ENCODE measurements around the gene LY6G5C. TPM values are rescaled to one million over a fixed set of nuclear protein-coding genes. Genes with fewer than 3 reads are reported as not detected.

LY6G5C gene
- total and polyA plus RNA-seq, 9 of the 15 experiments (the other 6 are each of a cell fraction or from before 2014, with no cell fraction given): 0.10 to 0.67 (median 0.46) TPM; not detected in 4

DNA sequence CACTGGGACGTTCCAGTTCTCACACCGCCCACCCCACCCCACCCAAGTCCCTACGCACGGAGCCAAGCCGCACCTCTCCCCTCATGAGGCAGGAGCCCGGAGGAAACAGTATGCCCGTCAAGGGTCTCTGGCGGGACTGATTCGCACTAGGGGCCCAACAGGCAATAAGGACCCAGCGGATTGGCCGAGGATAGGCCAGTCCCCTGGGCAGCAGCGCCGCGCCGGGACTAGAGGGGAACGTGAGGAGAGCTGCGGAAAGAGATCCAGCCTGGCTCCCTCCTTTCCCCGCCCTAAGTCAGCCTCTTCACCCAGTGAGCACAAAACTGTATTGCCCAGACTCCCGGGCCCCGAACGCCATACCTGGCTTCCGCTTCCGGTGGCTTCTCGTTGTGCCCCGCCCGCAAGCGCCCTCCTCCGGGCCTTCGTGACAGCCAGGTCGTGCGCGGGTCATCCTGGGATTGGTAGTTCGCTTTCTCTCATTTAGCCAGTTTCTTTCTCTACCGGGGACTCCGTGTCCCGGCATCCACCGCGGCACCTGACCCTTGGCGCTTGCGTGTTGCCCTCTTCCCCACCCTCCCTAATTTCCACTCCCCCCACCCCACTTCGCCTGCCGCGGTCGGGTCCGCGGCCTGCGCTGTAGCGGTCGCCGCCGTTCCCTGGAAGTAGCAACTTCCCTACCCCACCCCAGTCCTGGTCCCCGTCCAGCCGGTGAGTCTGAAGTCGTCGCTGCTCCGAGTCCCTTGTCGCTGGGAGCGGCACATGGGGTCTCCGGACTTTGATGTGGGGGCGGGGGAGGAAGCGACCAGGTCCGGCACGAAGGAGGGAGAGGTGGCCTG lies 15.1 kb downstream of the LY6G5C start, which contains the start of gene CSNK2B (continued):
- TF ChIP-seq, protein P1, sequence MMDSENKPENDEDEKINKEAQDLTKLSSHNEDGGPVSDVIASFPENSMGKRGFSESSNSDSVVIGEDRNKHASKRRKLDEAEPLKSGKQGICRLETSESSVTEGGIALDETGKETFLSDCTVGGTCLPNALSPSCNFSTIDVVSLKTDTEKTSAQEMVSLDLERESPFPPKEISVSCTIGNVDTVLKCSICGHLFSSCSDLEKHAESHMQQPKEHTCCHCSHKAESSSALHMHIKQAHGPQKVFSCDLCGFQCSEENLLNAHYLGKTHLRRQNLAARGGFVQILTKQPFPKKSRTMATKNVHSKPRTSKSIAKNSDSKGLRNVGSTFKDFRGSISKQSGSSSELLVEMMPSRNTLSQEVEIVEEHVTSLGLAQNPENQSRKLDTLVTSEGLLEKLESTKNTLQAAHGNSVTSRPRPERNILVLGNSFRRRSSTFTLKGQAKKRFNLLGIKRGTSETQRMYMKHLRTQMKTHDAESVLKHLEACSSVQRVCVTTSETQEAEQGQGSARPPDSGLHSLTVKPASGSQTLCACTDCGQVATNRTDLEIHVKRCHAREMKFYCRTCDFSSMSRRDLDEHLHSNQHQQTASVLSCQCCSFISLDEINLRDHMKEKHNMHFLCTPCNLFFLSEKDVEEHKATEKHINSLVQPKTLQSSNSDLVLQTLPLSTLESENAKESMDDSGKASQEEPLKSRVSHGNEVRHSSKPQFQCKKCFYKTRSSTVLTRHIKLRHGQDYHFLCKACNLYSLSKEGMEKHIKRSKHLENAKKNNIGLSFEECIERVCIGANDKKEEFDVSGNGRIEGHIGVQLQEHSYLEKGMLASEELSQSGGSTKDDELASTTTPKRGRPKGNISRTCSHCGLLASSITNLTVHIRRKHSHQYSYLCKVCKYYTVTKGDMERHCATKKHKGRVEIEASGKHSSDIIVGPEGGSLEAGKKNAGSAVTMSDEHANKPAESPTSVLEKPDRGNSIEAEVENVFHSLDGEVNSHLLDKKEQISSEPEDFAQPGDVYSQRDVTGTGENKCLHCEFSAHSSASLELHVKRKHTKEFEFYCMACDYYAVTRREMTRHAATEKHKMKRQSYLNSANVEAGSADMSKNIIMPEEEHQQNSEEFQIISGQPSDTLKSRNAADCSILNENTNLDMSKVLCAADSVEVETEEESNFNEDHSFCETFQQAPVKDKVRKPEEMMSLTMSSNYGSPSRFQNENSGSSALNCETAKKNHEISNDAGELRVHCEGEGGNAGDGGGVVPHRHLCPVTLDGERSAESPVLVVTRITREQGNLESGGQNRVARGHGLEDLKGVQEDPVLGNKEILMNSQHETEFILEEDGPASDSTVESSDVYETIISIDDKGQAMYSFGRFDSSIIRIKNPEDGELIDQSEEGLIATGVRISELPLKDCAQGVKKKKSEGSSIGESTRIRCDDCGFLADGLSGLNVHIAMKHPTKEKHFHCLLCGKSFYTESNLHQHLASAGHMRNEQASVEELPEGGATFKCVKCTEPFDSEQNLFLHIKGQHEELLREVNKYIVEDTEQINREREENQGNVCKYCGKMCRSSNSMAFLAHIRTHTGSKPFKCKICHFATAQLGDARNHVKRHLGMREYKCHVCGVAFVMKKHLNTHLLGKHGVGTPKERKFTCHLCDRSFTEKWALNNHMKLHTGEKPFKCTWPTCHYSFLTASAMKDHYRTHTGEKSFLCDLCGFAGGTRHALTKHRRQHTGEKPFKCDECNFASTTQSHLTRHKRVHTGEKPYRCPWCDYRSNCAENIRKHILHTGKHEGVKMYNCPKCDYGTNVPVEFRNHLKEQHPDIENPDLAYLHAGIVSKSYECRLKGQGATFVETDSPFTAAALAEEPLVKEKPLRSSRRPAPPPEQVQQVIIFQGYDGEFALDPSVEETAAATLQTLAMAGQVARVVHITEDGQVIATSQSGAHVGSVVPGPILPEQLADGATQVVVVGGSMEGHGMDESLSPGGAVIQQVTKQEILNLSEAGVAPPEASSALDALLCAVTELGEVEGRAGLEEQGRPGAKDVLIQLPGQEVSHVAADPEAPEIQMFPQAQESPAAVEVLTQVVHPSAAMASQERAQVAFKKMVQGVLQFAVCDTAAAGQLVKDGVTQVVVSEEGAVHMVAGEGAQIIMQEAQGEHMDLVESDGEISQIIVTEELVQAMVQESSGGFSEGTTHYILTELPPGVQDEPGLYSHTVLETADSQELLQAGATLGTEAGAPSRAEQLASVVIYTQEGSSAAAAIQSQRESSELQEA (IDR thresholded peaks at IDR 0.05; ENCODE audit: low read depth): no peak
- TF ChIP-seq JUNB (CRISPR knock-in tag; conservative IDR thresholded peaks at IDR 0.05) (0 out of 2 replicates have a peak, but pooled peaks have one; percentile 23), ETV5 (CRISPR knock-in tag; IDR thresholded peaks at IDR 0.05; ENCODE audit: low read depth) (peak; percentile 87; the same call in 1 of the 2 replicates), PURB (CRISPR knock-in tag; IDR thresholded peaks at IDR 0.05; ENCODE audit: low read depth) (no peak), ZNF436 (CRISPR knock-in tag; IDR thresholded peaks at IDR 0.05) (peak; percentile 48), ZNF766 (CRISPR knock-in tag; conservative IDR thresholded peaks at IDR 0.05) (no peak), CREBBP (IDR thresholded peaks at IDR 0.05; ENCODE audit: low read depth, low read length) (no peak), ZNF77 (CRISPR knock-in tag; IDR thresholded peaks at IDR 0.05) (0 out of 2 replicates have a peak, but pooled peaks have one; percentile 2), TEAD2 (tag; IDR thresholded peaks at IDR 0.05) (no peak), MBD2 (IDR thresholded peaks at IDR 0.05; ENCODE audit: borderline replicate concordance, low read depth) (no peak), ZNF668 (CRISPR knock-in tag; IDR thresholded peaks at IDR 0.05) (no peak), SMAD1 (IDR thresholded peaks at IDR 0.05; ENCODE audit: low read depth, low read length, partially characterized antibody) (peak; percentile 88), CCAR2 (IDR thresholded peaks at IDR 0.05; ENCODE audit: low read depth, low read length) (no peak)
- TF ChIP-seq, protein P2, sequence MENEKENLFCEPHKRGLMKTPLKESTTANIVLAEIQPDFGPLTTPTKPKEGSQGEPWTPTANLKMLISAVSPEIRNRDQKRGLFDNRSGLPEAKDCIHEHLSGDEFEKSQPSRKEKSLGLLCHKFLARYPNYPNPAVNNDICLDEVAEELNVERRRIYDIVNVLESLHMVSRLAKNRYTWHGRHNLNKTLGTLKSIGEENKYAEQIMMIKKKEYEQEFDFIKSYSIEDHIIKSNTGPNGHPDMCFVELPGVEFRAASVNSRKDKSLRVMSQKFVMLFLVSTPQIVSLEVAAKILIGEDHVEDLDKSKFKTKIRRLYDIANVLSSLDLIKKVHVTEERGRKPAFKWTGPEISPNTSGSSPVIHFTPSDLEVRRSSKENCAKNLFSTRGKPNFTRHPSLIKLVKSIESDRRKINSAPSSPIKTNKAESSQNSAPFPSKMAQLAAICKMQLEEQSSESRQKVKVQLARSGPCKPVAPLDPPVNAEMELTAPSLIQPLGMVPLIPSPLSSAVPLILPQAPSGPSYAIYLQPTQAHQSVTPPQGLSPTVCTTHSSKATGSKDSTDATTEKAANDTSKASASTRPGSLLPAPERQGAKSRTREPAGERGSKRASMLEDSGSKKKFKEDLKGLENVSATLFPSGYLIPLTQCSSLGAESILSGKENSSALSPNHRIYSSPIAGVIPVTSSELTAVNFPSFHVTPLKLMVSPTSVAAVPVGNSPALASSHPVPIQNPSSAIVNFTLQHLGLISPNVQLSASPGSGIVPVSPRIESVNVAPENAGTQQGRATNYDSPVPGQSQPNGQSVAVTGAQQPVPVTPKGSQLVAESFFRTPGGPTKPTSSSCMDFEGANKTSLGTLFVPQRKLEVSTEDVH (IDR thresholded peaks at IDR 0.05; ENCODE audit: low read depth, partially characterized antibody): peak; percentile 91
- TF ChIP-seq, protein P3, sequence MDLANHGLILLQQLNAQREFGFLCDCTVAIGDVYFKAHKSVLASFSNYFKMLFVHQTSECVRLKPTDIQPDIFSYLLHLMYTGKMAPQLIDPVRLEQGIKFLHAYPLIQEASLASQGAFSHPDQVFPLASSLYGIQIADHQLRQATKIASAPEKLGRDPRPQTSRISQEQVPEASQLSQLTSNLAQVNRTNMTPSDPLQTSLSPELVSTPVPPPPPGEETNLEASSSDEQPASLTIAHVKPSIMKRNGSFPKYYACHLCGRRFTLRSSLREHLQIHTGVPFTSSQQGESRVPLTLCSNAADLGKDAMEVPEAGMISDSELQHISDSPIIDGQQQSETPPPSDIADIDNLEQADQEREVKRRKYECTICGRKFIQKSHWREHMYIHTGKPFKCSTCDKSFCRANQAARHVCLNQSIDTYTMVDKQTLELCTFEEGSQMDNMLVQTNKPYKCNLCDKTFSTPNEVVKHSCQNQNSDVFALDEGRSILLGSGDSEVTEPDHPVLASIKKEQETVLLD (IDR thresholded peaks at IDR 0.05): peak; percentile 79
